Gastrocnemius medialis (tissue), 4 donors: Measurements from ENCODE around the gene DOCK3. TPM values are rescaled to one million over a fixed set of nuclear protein-coding genes. Genes with fewer than 3 reads are reported as not detected.

Source experiments
- ATAC-seq, 2 donors: fragments of 150-250 bp; one replicate each; pipeline ENCODE4 v1.9.1; 2016
- DNase-seq, 2 donors: peaks; one replicate each; pipeline ENCODE4 v3.0.0-alpha.2; 2019
- H3K27ac ChIP-seq, 4 donors: fragments of 200-600 bp; sonication (generic); 1 replicate in 1 of 4; 2 replicates in 3 of 4; pipeline ENCODE4 v1.5.1; 2016 to 2018; ENCODE audit warnings: mild to moderate bottlenecking in 2 of 4, moderate library complexity in 1 of 4
- H3K27me3 ChIP-seq, 3 donors: fragments of 200-600 bp; sonication (generic) in 2 of 3; 1 replicate in 1 of 3; 2 replicates in 2 of 3; pipeline versions ENCODE4 v1.5.1 to v1.6.0; 2016 to 2019; ENCODE audit warnings: mild to moderate bottlenecking in 1 of 3, moderate library complexity in 1 of 3
- H3K36me3 ChIP-seq, 2 donors: fragments of 200-600 bp; sonication (generic) in 1 of 2; one replicate each; pipeline ENCODE4 v1.5.1; 2017 to 2018
- H3K4me1 ChIP-seq, 2 donors: fragments of 200-600 bp; sonication (generic) in 1 of 2; one replicate each; pipeline ENCODE4 v1.5.1; 2016 to 2017; ENCODE audit warnings: mild to moderate bottlenecking in 2 of 2
- H3K4me3 ChIP-seq, 4 donors: fragments of 200-600 bp; sonication (generic) in 3 of 4; 1 replicate in 1 of 4; 2 replicates in 3 of 4; pipeline ENCODE4 v1.5.1; 2016 to 2019; ENCODE audit warnings: mild to moderate bottlenecking in 2 of 4
- H3K9me3 ChIP-seq, 3 donors: fragments of 200-600 bp; sonication (generic) in 2 of 3; 1 replicate in 1 of 3; 2 replicates in 2 of 3; pipeline ENCODE4 v1.5.1; 2016 to 2019
- POLR2A ChIP-seq, 2 donors: fragments of 450-650 bp; IDR thresholded peaks; one replicate each; pipeline ENCODE4 v1.6.1; 2017; ENCODE audit warnings: antibody characterized with exemption in 2 of 2, mild to moderate bottlenecking in 2 of 2, moderate library complexity in 2 of 2
- in situ Hi-C, 4 donors: fragments of 200-750 bp; cut with MboI; loops; one replicate each; pipeline versions ENCODE4 v1.15.0 to v1.8.0; 2017; ENCODE audit warnings: low sequenced_read_pairs in 4 of 4
- intact Hi-C: fragments of 100-400 bp; cut with DNase I; formaldehyde crosslinking; loops from one replicate; pipeline ENCODE4 v1.15.1; 2023; ENCODE audit warnings: low total_unique reads
- total RNA-seq, 4 donors: library from RNA; depleted of rRNA; stranded (reverse); fragments of >200 nt; gene quantifications; one replicate each; pipeline versions ENCODE4 v1.1.0 to v1.2.3, GENCODE V29; 2016
- TF ChIP-seq, protein P1 (sequence below), 5 experiments: fragments of 450-650 bp in 3 of 5; fragments of 200-600 bp in 2 of 5; sonication (generic) in 2 of 5; IDR thresholded peaks in 4 of 5; conservative IDR thresholded peaks in 1 of 5; 1 replicate in 4 of 5; 2 replicates in 1 of 5; pipeline ENCODE4 v1.5.1; 2016 to 2019; ENCODE audit warnings: antibody characterized with exemption in 5 of 5, mild to moderate bottlenecking in 3 of 5, moderate library complexity in 3 of 5

Gene DOCK3
- total RNA-seq, 4 donors from 2014 or later: 0.61 to 3.1 (median 0.73) TPM

DNA sequence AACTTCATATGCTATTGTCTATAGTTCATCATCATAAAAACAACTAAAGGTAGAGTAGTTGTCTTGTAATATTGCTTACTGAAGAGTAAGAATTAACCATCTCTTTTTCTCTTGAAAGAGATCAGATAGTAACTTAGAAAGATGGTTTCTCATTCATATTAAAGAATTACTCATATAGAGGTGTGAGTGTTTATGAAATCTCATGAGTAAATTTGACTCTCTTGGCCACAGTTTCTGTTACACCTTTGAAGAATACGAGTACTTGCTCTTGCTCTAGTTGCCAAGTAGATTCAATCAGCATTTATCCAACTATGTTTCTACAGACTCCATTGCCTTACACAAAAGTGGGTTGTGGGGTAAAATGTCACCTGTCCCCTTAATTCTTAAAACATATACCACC lies 463.0 kb downstream of the DOCK3 start:
- in situ Hi-C loops: no loop called here

GRCh38 chr3:51139616-51140015 lies 464.9 kb downstream of the DOCK3 start:
- Histone ChIP-seq H3K36me3 (no peaks in the 10 kb centered on the region), H3K27me3 (no peaks in the 10 kb centered on the region), H3K4me3 (no peak overlapping the region), H3K27ac (no peak overlapping the region), H3K9me3 (no peaks in the 10 kb centered on the region), H3K4me1 (no peaks in the 10 kb centered on the region)
- TF ChIP-seq, protein P1, sequence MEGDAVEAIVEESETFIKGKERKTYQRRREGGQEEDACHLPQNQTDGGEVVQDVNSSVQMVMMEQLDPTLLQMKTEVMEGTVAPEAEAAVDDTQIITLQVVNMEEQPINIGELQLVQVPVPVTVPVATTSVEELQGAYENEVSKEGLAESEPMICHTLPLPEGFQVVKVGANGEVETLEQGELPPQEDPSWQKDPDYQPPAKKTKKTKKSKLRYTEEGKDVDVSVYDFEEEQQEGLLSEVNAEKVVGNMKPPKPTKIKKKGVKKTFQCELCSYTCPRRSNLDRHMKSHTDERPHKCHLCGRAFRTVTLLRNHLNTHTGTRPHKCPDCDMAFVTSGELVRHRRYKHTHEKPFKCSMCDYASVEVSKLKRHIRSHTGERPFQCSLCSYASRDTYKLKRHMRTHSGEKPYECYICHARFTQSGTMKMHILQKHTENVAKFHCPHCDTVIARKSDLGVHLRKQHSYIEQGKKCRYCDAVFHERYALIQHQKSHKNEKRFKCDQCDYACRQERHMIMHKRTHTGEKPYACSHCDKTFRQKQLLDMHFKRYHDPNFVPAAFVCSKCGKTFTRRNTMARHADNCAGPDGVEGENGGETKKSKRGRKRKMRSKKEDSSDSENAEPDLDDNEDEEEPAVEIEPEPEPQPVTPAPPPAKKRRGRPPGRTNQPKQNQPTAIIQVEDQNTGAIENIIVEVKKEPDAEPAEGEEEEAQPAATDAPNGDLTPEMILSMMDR (IDR thresholded peaks at IDR 0.05 in 4 of 5, conservative IDR thresholded peaks at IDR 0.05 in 1 of 5): no peak
- TF ChIP-seq POLR2A (IDR thresholded peaks at IDR 0.05): no peak
- intact Hi-C loops: no loop called here
- in situ Hi-C loops: no loop called here
- ATAC-seq (no peak), DNase-seq (no peak)

More for the DNA sequence above, 463.0 kb downstream of the DOCK3 start:
- TF ChIP-seq, protein P1 (IDR thresholded peaks at IDR 0.05 in 4 of 5, conservative IDR thresholded peaks at IDR 0.05 in 1 of 5): no peak
- TF ChIP-seq POLR2A (IDR thresholded peaks at IDR 0.05): no peak
- Histone ChIP-seq H3K36me3 (no peaks in the 10 kb centered on the region), H3K9me3 (no peaks in the 10 kb centered on the region), H3K4me1 (no peaks in the 10 kb centered on the region), H3K27ac (no peak overlapping the region), H3K27me3 (no peaks in the 10 kb centered on the region), H3K4me3 (no peak overlapping the region)
- DNase-seq (no peak), ATAC-seq (no peak)
- intact Hi-C loops: no loop called here

GRCh38 chr3:51141573-51141972 lies 466.8 kb downstream of the DOCK3 start:
- no peak overlapping the region for H3K4me3 ChIP-seq
- ATAC-seq (no peak), DNase-seq (no peak)
- H3K4me1 ChIP-seq: no peaks in the 10 kb centered on the region
- no peak for TF ChIP-seq POLR2A (IDR thresholded peaks at IDR 0.05)
- TF ChIP-seq, protein P1 (IDR thresholded peaks at IDR 0.05 in 4 of 5, conservative IDR thresholded peaks at IDR 0.05 in 1 of 5): no peak
- H3K9me3 ChIP-seq: no peaks in the 10 kb centered on the region
- in situ Hi-C loops: no loop called here
- intact Hi-C loops: no loop called here
- H3K27me3 ChIP-seq: no peaks in the 10 kb centered on the region
- no peaks in the 10 kb centered on the region for H3K36me3 ChIP-seq
- H3K27ac ChIP-seq: no peak overlapping the region

DNA sequence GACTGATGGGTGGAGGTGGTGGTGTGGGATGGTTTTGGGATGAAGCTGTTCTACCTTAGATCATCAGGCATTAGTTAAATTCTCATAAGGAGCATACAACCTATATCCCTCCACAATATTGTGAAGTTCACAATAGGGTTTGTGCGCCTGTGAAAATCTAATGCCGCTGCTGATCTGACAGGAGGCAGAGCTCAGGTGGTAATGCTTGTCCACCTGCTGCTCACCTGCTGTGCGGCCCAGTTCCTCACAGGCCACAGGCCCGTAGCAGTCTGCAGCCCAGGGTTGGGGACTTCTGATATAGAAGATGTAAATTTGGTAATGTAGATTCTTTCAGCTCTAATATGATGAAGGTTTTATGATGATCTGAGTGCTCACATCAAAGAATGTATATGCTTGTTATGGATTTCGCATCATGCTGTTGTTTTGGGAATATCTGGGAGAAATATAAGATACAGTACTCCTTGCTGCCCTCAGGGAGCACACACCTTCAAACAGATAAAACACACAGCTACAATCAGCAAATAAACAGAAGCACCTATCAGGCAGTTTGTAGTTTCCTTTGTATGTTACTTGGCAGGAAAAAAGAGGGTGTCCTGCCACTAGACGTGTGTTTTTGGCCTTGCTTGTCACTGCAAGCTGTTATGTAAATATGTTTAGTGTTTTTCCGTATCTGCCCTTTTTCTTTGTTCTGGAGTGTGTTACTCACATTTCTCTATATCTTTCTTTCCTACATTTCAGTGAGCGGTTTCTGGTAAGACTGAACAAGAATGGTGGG lies 471.3 kb downstream of the DOCK3 start:
- Histone ChIP-seq H3K4me3 (no peak overlapping the region), H3K36me3 (no peaks in the 10 kb centered on the region), H3K9me3 (no peaks in the 10 kb centered on the region), H3K27me3 (no peaks in the 10 kb centered on the region), H3K4me1 (no peaks in the 10 kb centered on the region), H3K27ac (no peak overlapping the region)
- no peak for DNase-seq
- intact Hi-C loops: no loop called here
- in situ Hi-C loops: no loop called here
- ATAC-seq: no peak
- TF ChIP-seq, protein P1 (IDR thresholded peaks at IDR 0.05 in 4 of 5, conservative IDR thresholded peaks at IDR 0.05 in 1 of 5): no peak
- no peak for TF ChIP-seq POLR2A (IDR thresholded peaks at IDR 0.05)
